Mesenteric fat pad (tissue), 1 donor: ENCODE measurements around the gene TSHZ3. TPM values are rescaled to one million over a fixed set of nuclear protein-coding genes. Genes with fewer than 3 reads are reported as not detected.

Experiments
- DNase-seq: peaks from one replicate; pipeline ENCODE4 v3.0.0-alpha.2; 2020; ENCODE audit warnings: low spot score
- total RNA-seq: library from RNA; stranded (reverse); fragmentation: NEBNext Ultra II Directional; extraction: Animal tissue kit (Norgen Biotek cat#: 25700); gene quantifications from one replicate; pipeline ENCODE4 v1.2.1, GENCODE V29; 2021
- donor health status: DM: yes; HTN: yes; CAD: no.

TSHZ3 gene
- total RNA-seq, 1 donor from 2014 or later, result 12.6 TPM

- peak; percentile 71 for DNase-seq
Measured at GRCh38 chr19:31268751-31269383, 80.4 kb downstream of the TSHZ3 start.

GRCh38 chr19:31266731-31267130 lies 82.5 kb downstream of the TSHZ3 start:
- DNase-seq, result peak; percentile 30

GRCh38 chr19:31266196-31266595 lies 83.0 kb downstream of the TSHZ3 start:
- peak; percentile 55 for DNase-seq

- DNase-seq, result no peak
Measured at GRCh38 chr19:31264041-31264778, 85.0 kb downstream of the TSHZ3 start.

- DNase-seq, result peak; percentile 78
Measured at GRCh38 chr19:31263328-31263727, 85.9 kb downstream of the TSHZ3 start.

GRCh38 chr19:31262725-31263191 lies 86.5 kb downstream of the TSHZ3 start:
- peak; percentile 74 for DNase-seq

- DNase-seq, result no peak
Measured at GRCh38 chr19:31261603-31262212, 87.5 kb downstream of the TSHZ3 start.

GRCh38 chr19:31261019-31261602 lies 88.1 kb downstream of the TSHZ3 start:
- peak; percentile 57 for DNase-seq

- peak; percentile 69 for DNase-seq
Measured at GRCh38 chr19:31260171-31260933, 88.9 kb downstream of the TSHZ3 start.

- no peak for DNase-seq
Measured at GRCh38 chr19:31258211-31259052, 90.8 kb downstream of the TSHZ3 start.

GRCh38 chr19:31257426-31258130 lies 91.7 kb downstream of the TSHZ3 start:
- no peak for DNase-seq

GRCh38 chr19:31257025-31257424 lies 92.2 kb downstream of the TSHZ3 start:
- no peak for DNase-seq

GRCh38 chr19:31256593-31256960 lies 92.7 kb downstream of the TSHZ3 start:
- DNase-seq, result no peak

GRCh38 chr19:31255831-31256592 lies 93.2 kb downstream of the TSHZ3 start:
- DNase-seq, result no peak

GRCh38 chr19:31255174-31255799 lies 93.9 kb downstream of the TSHZ3 start:
- no peak for DNase-seq

GRCh38 chr19:31254611-31255010 lies 94.6 kb downstream of the TSHZ3 start:
- no peak for DNase-seq

GRCh38 chr19:31254180-31254551 lies 95.1 kb downstream of the TSHZ3 start:
- DNase-seq, result no peak

GRCh38 chr19:31253526-31254179 lies 95.6 kb downstream of the TSHZ3 start:
- DNase-seq, result no peak
